ENCODE data around the gene PDK2.

Gene PDK2

GRCh38 chr17:50080096-50080480, 15.1 kb upstream of the PDK2 start:
- DNase-seq = no peak

- DNase-seq = no peak
Measured at GRCh38 chr17:50080827-50081226, 14.3 kb upstream of the PDK2 start.

DNA sequence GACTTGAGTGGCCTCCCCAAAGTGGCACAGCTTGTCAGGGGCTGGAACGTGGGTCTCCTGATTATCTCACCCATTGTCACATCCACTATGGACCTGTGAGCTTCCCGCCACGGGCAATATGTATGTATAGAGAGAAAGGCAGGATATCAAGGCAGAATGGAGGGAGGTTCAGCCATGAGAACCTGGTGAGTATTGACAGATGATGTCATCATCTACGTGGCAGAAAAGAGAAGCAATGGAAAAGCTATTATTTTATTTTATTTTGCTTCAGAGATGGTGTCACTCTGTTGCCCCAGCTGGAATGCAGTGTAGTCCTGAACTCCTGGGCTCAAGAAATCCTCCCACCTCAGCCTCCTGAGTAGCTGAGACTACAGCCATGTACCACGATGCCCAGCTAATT, 13.4 kb upstream of the PDK2 start:
- DNase-seq = no peak

- peak; percentile 61 for DNase-seq
Measured at GRCh38 chr17:50087246-50087911, 7.8 kb upstream of the PDK2 start.

- DNase-seq = no peak
Measured at GRCh38 chr17:50087912-50088405, 7.2 kb upstream of the PDK2 start.

- DNase-seq = no peak
Measured at GRCh38 chr17:50088952-50089825, 6.0 kb upstream of the PDK2 start.

DNA sequence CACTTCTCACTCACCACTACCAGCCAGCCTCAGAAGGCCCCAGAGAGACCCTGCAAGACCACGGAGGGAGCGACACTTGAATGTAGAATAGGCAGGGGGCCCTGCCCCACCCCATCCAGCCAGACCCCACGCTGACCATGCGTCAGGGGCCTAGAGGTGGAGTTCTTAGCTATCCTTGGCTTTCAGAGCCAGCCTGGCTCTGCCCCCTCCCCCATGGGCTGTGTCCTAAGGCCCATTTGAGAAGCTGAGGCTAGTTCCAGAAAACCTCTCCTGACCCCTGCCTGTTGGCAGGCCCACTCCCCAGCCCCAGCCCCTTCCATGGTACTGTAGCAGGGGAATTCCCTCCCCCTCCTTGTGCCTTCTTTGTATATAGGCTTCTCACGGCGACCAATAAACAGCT, 5.1 kb upstream of the PDK2 start:
- DNase-seq = no peak

GRCh38 chr17:50090971-50091917, 3.9 kb upstream of the PDK2 start:
- no peak for DNase-seq

- no peak for DNase-seq
Measured at GRCh38 chr17:50091918-50092285, 3.2 kb upstream of the PDK2 start.

DNA sequence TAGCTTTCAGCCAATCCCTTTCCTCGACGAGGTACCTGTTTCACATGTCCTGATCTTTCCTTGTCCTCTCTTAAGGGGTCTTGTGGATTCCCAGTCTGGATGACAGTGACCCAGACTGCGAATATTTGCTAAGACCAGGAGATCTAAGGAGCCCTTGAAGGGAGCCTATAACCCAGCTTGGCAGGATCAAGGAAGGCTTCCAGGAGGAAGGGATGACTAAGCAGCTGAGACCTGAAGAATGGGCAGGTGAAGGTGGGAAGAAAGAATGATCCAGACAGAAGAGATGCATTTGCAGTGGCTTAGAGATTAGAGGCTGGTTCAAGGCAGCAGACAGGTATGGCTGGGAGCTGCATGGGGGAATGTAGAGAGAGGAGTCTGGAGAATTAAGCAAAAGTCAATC, 1.9 kb upstream of the PDK2 start:
- DNase-seq = no peak

DNA sequence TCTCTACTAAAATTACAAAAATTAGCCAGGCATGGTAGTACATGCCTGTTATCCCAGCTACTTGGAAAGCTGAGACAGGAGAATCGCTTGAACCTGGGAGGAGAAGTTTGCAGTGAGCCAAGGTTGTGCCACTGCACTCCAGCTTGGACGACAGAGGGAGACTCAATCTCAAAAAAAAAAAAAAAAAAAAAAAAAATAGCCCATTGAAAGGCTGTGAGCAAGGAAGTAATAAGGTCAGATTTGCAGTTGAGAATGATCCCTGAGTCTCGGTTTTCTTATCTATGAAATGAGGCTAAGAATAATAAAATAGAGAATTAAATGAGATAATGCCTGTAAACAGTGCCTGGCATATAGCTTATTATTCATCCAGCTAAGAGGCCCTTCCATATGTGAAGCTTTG, 1.3 kb upstream of the PDK2 start:
- no peak for DNase-seq

- DNase-seq = peak; percentile 84
Measured at GRCh38 chr17:50094243-50094752, 853 bp upstream of the PDK2 start.

DNA sequence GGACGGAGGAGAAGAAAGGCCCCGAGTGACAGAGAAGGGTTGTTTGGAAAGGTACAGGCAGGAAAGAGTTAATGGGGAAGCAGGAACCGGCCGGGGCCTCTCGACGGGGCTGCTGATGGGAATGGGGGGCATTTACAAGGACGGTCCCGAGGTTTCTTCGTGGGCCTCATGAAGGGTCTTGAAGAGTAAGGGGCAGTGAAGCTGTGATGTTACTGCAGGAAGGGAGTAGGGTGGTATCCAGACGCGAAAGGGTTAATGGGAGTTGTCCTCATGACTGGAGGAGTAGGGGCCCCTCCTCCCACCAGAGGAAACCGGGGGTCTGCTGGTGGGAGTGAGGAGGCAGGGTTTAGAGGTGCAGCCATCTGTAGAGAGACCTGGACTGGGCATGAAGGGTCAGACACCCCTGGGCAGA, 481 bp downstream of the PDK2 start:
- peak; percentile 13 for DNase-seq

DNA sequence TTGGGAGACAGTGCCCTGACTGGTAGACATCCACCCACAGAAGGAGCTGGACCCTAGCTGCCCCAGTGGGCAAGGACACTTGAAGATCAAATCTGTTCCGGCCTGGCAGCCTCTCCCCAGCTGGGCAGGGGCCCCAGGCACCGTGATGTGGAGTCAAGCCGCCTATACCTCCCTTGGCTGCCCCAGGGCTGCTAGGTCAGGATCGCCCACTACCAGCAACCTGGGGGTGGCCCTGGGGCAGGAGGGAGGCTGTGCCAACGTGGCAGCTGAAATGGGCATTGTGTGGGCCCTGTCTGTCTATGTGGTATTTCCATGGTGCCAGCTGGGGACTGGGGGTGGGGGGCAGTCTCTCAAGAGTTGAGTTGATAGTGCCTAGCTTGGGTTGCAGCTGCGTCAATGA, 941 bp downstream of the PDK2 start:
- no peak for DNase-seq

DNA sequence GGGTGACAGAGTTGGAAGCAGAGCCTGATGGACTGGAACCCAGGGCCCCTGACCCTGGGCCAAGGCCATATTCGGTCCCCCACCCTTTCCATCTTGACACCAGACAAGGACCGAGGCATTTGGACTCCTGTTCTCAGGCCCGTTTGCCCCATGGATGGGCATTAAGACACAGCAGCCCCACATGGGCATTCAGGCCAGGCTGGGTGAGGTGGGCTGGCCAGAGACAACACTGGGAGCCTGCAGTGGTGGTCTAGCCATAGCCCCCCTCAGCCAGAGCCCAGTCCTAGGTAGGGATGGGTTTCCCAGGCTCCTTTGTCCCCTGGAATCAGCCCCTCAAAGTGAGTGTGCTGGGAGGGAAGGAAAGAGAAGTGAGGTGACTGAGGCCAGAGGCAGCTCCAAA, 1.6 kb downstream of the PDK2 start:
- no peak for DNase-seq

- no peak for DNase-seq
Measured at GRCh38 chr17:50097455-50097854, 2.3 kb downstream of the PDK2 start.

- DNase-seq = no peak
Measured at GRCh38 chr17:50097926-50098325, 2.8 kb downstream of the PDK2 start.

GRCh38 chr17:50098583-50098982, 3.4 kb downstream of the PDK2 start:
- no peak for DNase-seq

DNA sequence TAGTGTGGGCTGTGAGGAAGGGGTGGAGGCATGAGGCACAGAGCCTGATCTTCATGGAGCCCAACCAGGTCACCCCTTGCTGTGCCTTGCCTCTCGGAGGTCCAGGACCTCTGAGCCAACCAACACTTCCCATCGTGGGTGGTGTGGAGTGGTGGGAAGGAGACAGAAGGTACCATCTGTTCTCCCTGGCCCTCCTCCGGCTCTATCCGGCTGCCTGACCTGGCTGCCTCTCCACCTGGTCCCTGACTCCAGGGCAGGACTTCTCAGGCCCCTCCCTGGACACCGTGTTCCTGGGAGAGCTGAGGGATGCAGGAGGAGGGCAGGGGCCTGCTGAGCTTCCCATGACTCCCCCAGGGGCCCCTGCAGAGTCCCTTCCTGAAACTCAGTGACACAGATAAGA, 3.9 kb downstream of the PDK2 start:
- no peak for DNase-seq

DNA sequence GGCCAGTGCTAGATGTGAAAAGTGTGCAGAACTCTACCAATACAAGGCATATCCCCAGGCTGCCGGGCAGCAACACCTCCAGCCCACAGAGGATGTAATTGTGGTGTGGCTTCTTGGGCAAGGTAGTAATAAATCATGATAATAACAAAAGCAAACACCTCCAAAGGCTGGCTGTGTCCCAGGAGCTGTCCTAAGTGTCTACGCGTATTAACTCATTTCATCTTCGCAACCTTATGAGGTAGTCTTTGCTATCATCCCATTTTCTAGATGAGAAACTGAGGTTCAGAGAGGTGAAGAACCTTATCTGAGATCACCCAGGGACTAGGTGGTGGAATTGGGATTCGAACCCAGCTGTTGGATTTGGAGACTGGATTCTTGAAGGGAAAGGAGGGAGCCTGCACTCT, 5.3 kb downstream of the PDK2 start:
- no peak for DNase-seq

GRCh38 chr17:50100921-50101345, 5.8 kb downstream of the PDK2 start:
- peak; percentile 75 for DNase-seq

DNA sequence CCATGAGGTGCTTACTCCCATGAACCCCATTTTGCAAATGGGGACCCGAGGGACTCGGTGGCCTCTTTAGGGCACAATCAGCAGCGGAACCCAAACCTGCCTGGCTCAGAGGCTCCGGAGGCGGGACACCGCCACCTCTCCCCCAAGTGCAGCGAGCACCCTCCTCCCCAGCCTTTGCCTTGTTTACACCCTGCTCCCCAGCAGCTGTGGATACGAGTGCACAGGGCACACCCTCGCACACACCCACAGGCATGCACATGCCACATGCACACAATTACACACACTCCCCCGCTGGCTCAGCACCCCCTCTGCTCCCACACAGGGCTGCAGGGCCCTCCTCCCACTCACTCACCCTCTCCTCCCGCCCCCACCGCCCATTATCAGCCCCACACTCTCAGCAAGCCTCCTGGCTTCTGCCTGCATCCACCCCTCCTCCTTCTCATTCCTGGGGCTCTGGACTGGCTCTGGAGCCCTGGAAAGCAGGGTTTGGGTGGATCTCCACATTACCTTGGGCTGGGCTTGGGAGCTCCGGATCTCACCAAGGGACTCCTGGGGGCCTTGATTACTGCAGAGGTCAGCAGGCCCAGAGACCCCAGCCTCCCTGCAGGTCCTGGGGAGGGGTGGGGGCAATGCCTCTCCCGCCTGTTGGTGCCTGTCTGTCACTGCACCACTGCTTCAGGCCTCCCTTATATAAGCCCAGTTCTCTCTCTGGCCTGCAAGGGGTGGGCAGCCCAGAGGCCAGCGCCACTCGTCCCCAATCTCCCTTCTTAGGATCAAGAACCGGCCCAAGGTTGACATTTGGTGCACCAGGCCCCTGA, 6.4 kb downstream of the PDK2 start:
- DNase-seq = peak; percentile 75

Data from NCI-H2171 treated with DMSO at 0.1 percent for 48 hours (cell line).